ENCODE measurements around the gene PSME2.
A peak's percentile ranks its signal among the peaks of the same experiment; 100 is the strongest.

GRCh38 chr14:24095271-24096068, 50.9 kb downstream of the PSME2 start:
- TF ChIP-seq, protein P1, sequence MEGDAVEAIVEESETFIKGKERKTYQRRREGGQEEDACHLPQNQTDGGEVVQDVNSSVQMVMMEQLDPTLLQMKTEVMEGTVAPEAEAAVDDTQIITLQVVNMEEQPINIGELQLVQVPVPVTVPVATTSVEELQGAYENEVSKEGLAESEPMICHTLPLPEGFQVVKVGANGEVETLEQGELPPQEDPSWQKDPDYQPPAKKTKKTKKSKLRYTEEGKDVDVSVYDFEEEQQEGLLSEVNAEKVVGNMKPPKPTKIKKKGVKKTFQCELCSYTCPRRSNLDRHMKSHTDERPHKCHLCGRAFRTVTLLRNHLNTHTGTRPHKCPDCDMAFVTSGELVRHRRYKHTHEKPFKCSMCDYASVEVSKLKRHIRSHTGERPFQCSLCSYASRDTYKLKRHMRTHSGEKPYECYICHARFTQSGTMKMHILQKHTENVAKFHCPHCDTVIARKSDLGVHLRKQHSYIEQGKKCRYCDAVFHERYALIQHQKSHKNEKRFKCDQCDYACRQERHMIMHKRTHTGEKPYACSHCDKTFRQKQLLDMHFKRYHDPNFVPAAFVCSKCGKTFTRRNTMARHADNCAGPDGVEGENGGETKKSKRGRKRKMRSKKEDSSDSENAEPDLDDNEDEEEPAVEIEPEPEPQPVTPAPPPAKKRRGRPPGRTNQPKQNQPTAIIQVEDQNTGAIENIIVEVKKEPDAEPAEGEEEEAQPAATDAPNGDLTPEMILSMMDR (conservative IDR thresholded peaks at IDR 0.05; ENCODE audit: low read depth in 2 of 2) = no peak
- TF ChIP-seq EZH2 (IDR thresholded peaks at IDR 0.05; ENCODE audit: low read depth, unreplicated experiment) (no peak), NANOG (IDR thresholded peaks at IDR 0.05; ENCODE audit: borderline replicate concordance) (no peak), REST (IDR thresholded peaks at IDR 0.05; ENCODE audit: unreplicated experiment) (no peak), EZH2phosphoT487 (IDR thresholded peaks at IDR 0.05; ENCODE audit: unreplicated experiment) (no peak), ETS1 (IDR thresholded peaks at IDR 0.05) (no peak), CREB1 (CRISPR knock-in tag; IDR thresholded peaks at IDR 0.05; ENCODE audit: low read depth) (no peak), ZNF114 (CRISPR knock-in tag; IDR thresholded peaks at IDR 0.05) (no peak), POLR2AphosphoS5 (IDR thresholded peaks at IDR 0.05; ENCODE audit: low read depth) (peak; percentile 90), JUNB (IDR thresholded peaks at IDR 0.05; ENCODE audit: unreplicated experiment) (no peak)
- TF ChIP-seq, protein P2, sequence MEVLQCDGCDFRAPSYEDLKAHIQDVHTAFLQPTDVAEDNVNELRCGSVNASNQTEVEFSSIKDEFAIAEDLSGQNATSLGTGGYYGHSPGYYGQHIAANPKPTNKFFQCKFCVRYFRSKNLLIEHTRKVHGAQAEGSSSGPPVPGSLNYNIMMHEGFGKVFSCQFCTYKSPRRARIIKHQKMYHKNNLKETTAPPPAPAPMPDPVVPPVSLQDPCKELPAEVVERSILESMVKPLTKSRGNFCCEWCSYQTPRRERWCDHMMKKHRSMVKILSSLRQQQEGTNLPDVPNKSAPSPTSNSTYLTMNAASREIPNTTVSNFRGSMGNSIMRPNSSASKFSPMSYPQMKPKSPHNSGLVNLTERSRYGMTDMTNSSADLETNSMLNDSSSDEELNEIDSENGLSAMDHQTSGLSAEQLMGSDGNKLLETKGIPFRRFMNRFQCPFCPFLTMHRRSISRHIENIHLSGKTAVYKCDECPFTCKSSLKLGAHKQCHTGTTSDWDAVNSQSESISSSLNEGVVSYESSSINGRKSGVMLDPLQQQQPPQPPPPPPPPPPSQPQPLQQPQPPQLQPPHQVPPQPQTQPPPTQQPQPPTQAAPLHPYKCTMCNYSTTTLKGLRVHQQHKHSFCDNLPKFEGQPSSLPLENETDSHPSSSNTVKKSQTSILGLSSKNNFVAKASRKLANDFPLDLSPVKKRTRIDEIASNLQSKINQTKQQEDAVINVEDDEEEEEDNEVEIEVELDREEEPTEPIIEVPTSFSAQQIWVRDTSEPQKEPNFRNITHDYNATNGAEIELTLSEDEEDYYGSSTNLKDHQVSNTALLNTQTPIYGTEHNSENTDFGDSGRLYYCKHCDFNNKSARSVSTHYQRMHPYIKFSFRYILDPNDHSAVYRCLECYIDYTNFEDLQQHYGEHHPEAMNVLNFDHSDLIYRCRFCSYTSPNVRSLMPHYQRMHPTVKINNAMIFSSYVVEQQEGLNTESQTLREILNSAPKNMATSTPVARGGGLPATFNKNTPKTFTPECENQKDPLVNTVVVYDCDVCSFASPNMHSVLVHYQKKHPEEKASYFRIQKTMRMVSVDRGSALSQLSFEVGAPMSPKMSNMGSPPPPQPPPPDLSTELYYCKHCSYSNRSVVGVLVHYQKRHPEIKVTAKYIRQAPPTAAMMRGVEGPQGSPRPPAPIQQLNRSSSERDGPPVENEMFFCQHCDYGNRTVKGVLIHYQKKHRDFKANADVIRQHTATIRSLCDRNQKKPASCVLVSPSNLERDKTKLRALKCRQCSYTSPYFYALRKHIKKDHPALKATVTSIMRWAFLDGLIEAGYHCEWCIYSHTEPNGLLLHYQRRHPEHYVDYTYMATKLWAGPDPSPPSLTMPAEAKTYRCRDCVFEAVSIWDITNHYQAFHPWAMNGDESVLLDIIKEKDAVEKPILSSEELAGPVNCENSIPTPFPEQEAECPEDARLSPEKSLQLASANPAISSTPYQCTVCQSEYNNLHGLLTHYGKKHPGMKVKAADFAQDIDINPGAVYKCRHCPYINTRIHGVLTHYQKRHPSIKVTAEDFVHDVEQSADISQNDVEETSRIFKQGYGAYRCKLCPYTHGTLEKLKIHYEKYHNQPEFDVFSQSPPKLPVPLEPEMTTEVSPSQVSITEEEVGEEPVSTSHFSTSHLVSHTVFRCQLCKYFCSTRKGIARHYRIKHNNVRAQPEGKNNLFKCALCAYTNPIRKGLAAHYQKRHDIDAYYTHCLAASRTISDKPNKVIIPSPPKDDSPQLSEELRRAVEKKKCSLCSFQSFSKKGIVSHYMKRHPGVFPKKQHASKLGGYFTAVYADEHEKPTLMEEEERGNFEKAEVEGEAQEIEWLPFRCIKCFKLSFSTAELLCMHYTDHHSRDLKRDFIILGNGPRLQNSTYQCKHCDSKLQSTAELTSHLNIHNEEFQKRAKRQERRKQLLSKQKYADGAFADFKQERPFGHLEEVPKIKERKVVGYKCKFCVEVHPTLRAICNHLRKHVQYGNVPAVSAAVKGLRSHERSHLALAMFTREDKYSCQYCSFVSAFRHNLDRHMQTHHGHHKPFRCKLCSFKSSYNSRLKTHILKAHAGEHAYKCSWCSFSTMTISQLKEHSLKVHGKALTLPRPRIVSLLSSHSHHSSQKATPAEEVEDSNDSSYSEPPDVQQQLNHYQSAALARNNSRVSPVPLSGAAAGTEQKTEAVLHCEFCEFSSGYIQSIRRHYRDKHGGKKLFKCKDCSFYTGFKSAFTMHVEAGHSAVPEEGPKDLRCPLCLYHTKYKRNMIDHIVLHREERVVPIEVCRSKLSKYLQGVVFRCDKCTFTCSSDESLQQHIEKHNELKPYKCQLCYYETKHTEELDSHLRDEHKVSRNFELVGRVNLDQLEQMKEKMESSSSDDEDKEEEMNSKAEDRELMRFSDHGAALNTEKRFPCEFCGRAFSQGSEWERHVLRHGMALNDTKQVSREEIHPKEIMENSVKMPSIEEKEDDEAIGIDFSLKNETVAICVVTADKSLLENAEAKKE (CRISPR knock-in tag; IDR thresholded peaks at IDR 0.05) = no peak
